Natural killer cell treated with Interleukin-12 subunit alpha and Interleukin-12 subunit beta and Interleukin-15 and Interleukin-18, amount 100 ng/mL, for 72 hours (primary cell): ENCODE results near the gene GAS7. TPM values are rescaled to one million over a fixed set of nuclear protein-coding genes. Genes with fewer than 3 reads are reported as not detected.

ENCODE experiments used
- ATAC-seq, 2 donors: fragments of 150-1000 bp; cut with Tn5 transposase in 1 of 2; sonication (Bioruptor Pico), chemical (Tn5 transposase) in 1 of 2; 2 replicates each; pipeline ENCODE4 v1.10.0; 2021
- DNase-seq: peaks from one replicate; pipeline ENCODE4 v3.0.0; 2022; ENCODE audit warnings: low spot score
- H3K27ac Mint-ChIP-seq, 2 donors: 1 replicate in 1 of 2; 2 replicates in 1 of 2; pipeline ENCODE4 v1.8.0; 2022; ENCODE audit warnings: mixed read lengths in 2 of 2, mild to moderate bottlenecking in 1 of 2, moderate library complexity in 1 of 2
- H3K27me3 Mint-ChIP-seq, 2 donors: 1 replicate in 1 of 2; 2 replicates in 1 of 2; pipeline ENCODE4 v1.8.0; 2022; ENCODE audit warnings: mixed read lengths in 2 of 2
- H3K36me3 Mint-ChIP-seq: one replicate; pipeline ENCODE4 v1.8.0; 2022; ENCODE audit warnings: mixed read lengths
- H3K4me1 Mint-ChIP-seq, 2 donors: 1 replicate in 1 of 2; 2 replicates in 1 of 2; pipeline ENCODE4 v1.8.0; 2022; ENCODE audit warnings: low read depth in 2 of 2, mixed read lengths in 2 of 2, mild to moderate bottlenecking in 1 of 2
- H3K4me3 Mint-ChIP-seq: one replicate; pipeline ENCODE4 v1.8.0; 2022; ENCODE audit warnings: mixed read lengths
- H3K9me3 Mint-ChIP-seq: 2 replicates; pipeline ENCODE4 v1.8.0; 2022; ENCODE audit warnings: mixed read lengths
- total RNA-seq, 2 donors: library from RNA; stranded (reverse); gene quantifications; one replicate each; pipeline ENCODE4 v1.2.3, GENCODE V29; 2022

The GAS7 gene
- total RNA-seq, 2 donors from 2014 or later, result 4.9 to 5.5 TPM

GRCh38 chr17:10130263-10130662 is 68.1 kb downstream of the GAS7 start:
- DNase-seq, result no peak
- no peak overlapping the region for H3K4me3 Mint-ChIP-seq
- peaks cover 27 to 31% of the 10 kb centered on the region in 2 donors for H3K4me1 Mint-ChIP-seq
- ATAC-seq, result no peak
- H3K27ac Mint-ChIP-seq, result no peak overlapping the region
- peaks cover 0 to 2% of the 10 kb centered on the region in 2 donors for H3K27me3 Mint-ChIP-seq
- H3K36me3 Mint-ChIP-seq, result no peaks in the 10 kb centered on the region
- no peaks in the 10 kb centered on the region for H3K9me3 Mint-ChIP-seq

GRCh38 chr17:10127819-10128425 is 70.5 kb downstream of the GAS7 start:
- no peaks in the 10 kb centered on the region for H3K9me3 Mint-ChIP-seq
- H3K4me1 Mint-ChIP-seq, result peaks cover 29 to 30% of the 10 kb centered on the region in 2 donors
- no peak overlapping the region for H3K4me3 Mint-ChIP-seq
- ATAC-seq (peak in 1 of 2 donors; percentile 41), DNase-seq (no peak)
- no peaks in the 10 kb centered on the region for H3K36me3 Mint-ChIP-seq
- H3K27ac Mint-ChIP-seq, result no peak overlapping the region
- H3K27me3 Mint-ChIP-seq, result peaks cover 0 to 2% of the 10 kb centered on the region in 2 donors

GRCh38 chr17:10126616-10127501 is 71.5 kb downstream of the GAS7 start:
- Mint-ChIP-seq H3K36me3 (no peaks in the 10 kb centered on the region), H3K27me3 (peaks cover 0 to 2% of the 10 kb centered on the region in 2 donors), H3K4me1 (peaks cover 35 to 36% of the 10 kb centered on the region in 2 donors), H3K27ac (no peak overlapping the region), H3K9me3 (no peaks in the 10 kb centered on the region), H3K4me3 (no peak overlapping the region)
- ATAC-seq, result no peak
- DNase-seq, result no peak

GRCh38 chr17:10126276-10126615 is 72.2 kb downstream of the GAS7 start:
- H3K9me3 Mint-ChIP-seq, result no peaks in the 10 kb centered on the region
- no peak overlapping the region for H3K4me3 Mint-ChIP-seq
- peaks cover 0 to 2% of the 10 kb centered on the region in 2 donors for H3K27me3 Mint-ChIP-seq
- ATAC-seq (no peak), DNase-seq (no peak)
- no peaks in the 10 kb centered on the region for H3K36me3 Mint-ChIP-seq
- no peak overlapping the region for H3K27ac Mint-ChIP-seq
- peaks cover 41 to 42% of the 10 kb centered on the region in 2 donors for H3K4me1 Mint-ChIP-seq

GRCh38 chr17:10125531-10126275 is 72.7 kb downstream of the GAS7 start:
- Mint-ChIP-seq H3K9me3 (no peaks in the 10 kb centered on the region), H3K27ac (no peak overlapping the region), H3K27me3 (peaks cover 0 to 2% of the 10 kb centered on the region in 2 donors), H3K36me3 (no peaks in the 10 kb centered on the region), H3K4me3 (no peak overlapping the region), H3K4me1 (peaks cover 38 to 43% of the 10 kb centered on the region in 2 donors)
- DNase-seq (no peak), ATAC-seq (no peak)

- H3K27me3 Mint-ChIP-seq, result peaks cover 0 to 2% of the 10 kb centered on the region in 2 donors
- H3K4me1 Mint-ChIP-seq, result peaks cover 42 to 46% of the 10 kb centered on the region in 2 donors
- no peaks in the 10 kb centered on the region for H3K36me3 Mint-ChIP-seq
- no peak overlapping the region for H3K4me3 Mint-ChIP-seq
- H3K27ac Mint-ChIP-seq, result no peak overlapping the region
- DNase-seq (no peak), ATAC-seq (no peak)
- H3K9me3 Mint-ChIP-seq, result no peaks in the 10 kb centered on the region
Measured at GRCh38 chr17:10123093-10123492, 75.3 kb downstream of the GAS7 start.

GRCh38 chr17:10121971-10122707 is 76.3 kb downstream of the GAS7 start:
- ATAC-seq, result no peak
- Mint-ChIP-seq H3K4me1 (peaks cover 51 to 55% of the 10 kb centered on the region in 2 donors), H3K4me3 (peak overlapping the region; percentile 52), H3K36me3 (no peaks in the 10 kb centered on the region), H3K27ac (peak overlapping the region; percentile 29 to 62), H3K27me3 (no peaks in the 10 kb centered on the region), H3K9me3 (no peaks in the 10 kb centered on the region)
- DNase-seq, result no peak

GRCh38 chr17:10120749-10121148 is 77.7 kb downstream of the GAS7 start:
- DNase-seq, result no peak
- Mint-ChIP-seq H3K4me3 (peak overlapping the region; percentile 78), H3K27me3 (no peaks in the 10 kb centered on the region), H3K4me1 (peaks cover 56 to 62% of the 10 kb centered on the region in 2 donors), H3K27ac (peak overlapping the region; percentile 82 to 87), H3K36me3 (no peaks in the 10 kb centered on the region), H3K9me3 (no peaks in the 10 kb centered on the region)
- no peak for ATAC-seq

- ATAC-seq (no peak), DNase-seq (no peak)
- no peaks in the 10 kb centered on the region for H3K36me3 Mint-ChIP-seq
- H3K4me3 Mint-ChIP-seq, result peak overlapping the region; percentile 78
- H3K27ac Mint-ChIP-seq, result peak overlapping the region; percentile 82 to 87
- H3K27me3 Mint-ChIP-seq, result no peaks in the 10 kb centered on the region
- no peaks in the 10 kb centered on the region for H3K9me3 Mint-ChIP-seq
- H3K4me1 Mint-ChIP-seq, result peaks cover 63 to 69% of the 10 kb centered on the region in 2 donors
Measured at GRCh38 chr17:10120109-10120485, 78.3 kb downstream of the GAS7 start.

GRCh38 chr17:10119203-10120108 is 79.0 kb downstream of the GAS7 start:
- Mint-ChIP-seq H3K27me3 (no peaks in the 10 kb centered on the region), H3K4me1 (peaks cover 69 to 75% of the 10 kb centered on the region in 2 donors), H3K27ac (peak overlapping the region; percentile 82 to 87), H3K9me3 (no peaks in the 10 kb centered on the region), H3K4me3 (peak overlapping the region; percentile 78), H3K36me3 (no peaks in the 10 kb centered on the region)
- ATAC-seq (peak in 1 of 2 donors; percentile 25), DNase-seq (peak; percentile 72)

- Mint-ChIP-seq H3K36me3 (no peaks in the 10 kb centered on the region), H3K27ac (peak overlapping the region; percentile 82 to 87), H3K4me3 (peak overlapping the region; percentile 78), H3K4me1 (peaks cover 75 to 79% of the 10 kb centered on the region in 2 donors), H3K9me3 (no peaks in the 10 kb centered on the region), H3K27me3 (no peaks in the 10 kb centered on the region)
- DNase-seq, result no peak
- ATAC-seq, result no peak
Measured at GRCh38 chr17:10118788-10119130, 79.6 kb downstream of the GAS7 start.

- peak overlapping the region; percentile 76 for H3K4me3 Mint-ChIP-seq
- peak overlapping the region; percentile 23 to 91 for H3K27ac Mint-ChIP-seq
- ATAC-seq (peak; percentile 41 to 56), DNase-seq (peak; percentile 81)
- H3K4me1 Mint-ChIP-seq, result peaks cover 85 to 88% of the 10 kb centered on the region in 2 donors
- H3K36me3 Mint-ChIP-seq, result no peaks in the 10 kb centered on the region
- no peaks in the 10 kb centered on the region for H3K27me3 Mint-ChIP-seq
- no peaks in the 10 kb centered on the region for H3K9me3 Mint-ChIP-seq
Measured at GRCh38 chr17:10117581-10118001, 80.8 kb downstream of the GAS7 start.
